Measurements from ENCODE around the gene CEMIP2.
"Not testable (repeated sequence)": the region's sequence is repeated elsewhere in the genome, so short reads cannot be mapped to it uniquely, and the experiment has no call there.

Gene CEMIP2

GRCh38 chr9:71716138-71716909 is 52.0 kb downstream of the CEMIP2 start:
- DNase-seq (ENCODE audit: low spot score) = no peak

GRCh38 chr9:71710856-71711255 is 57.5 kb downstream of the CEMIP2 start:
- no peak for DNase-seq (ENCODE audit: low spot score)

- no peak for DNase-seq (ENCODE audit: low spot score)
Observed at GRCh38 chr9:71710201-71710600, 58.1 kb downstream of the CEMIP2 start.

- no peak for DNase-seq (ENCODE audit: low spot score)
Observed at GRCh38 chr9:71709384-71709783, 58.9 kb downstream of the CEMIP2 start.

- DNase-seq (ENCODE audit: low spot score) = no peak
Observed at GRCh38 chr9:71706176-71706575, 62.1 kb downstream of the CEMIP2 start.

- no peak for DNase-seq (ENCODE audit: low spot score)
Observed at GRCh38 chr9:71704796-71705195, 63.5 kb downstream of the CEMIP2 start.

- DNase-seq (ENCODE audit: low spot score) = no peak
Observed at GRCh38 chr9:71703172-71703872, 65.0 kb downstream of the CEMIP2 start.

- DNase-seq (ENCODE audit: low spot score) = no peak
Observed at GRCh38 chr9:71697882-71698281, 70.4 kb downstream of the CEMIP2 start.

- no peak for DNase-seq (ENCODE audit: low spot score)
Observed at GRCh38 chr9:71694332-71694731, 74.0 kb downstream of the CEMIP2 start.

GRCh38 chr9:71693607-71694006 is 74.7 kb downstream of the CEMIP2 start:
- DNase-seq (ENCODE audit: low spot score) = no peak

GRCh38 chr9:71692337-71692736 is 76.0 kb downstream of the CEMIP2 start:
- no peak for DNase-seq (ENCODE audit: low spot score)

- DNase-seq (ENCODE audit: low spot score) = not testable (repeated sequence)
Observed at GRCh38 chr9:71691576-71691975, 76.7 kb downstream of the CEMIP2 start.

GRCh38 chr9:71690689-71691435 is 77.5 kb downstream of the CEMIP2 start:
- DNase-seq (ENCODE audit: low spot score) = no peak

- DNase-seq (ENCODE audit: low spot score) = no peak
Observed at GRCh38 chr9:71690063-71690688, 78.1 kb downstream of the CEMIP2 start.

GRCh38 chr9:71687676-71688075 is 80.6 kb downstream of the CEMIP2 start:
- DNase-seq (ENCODE audit: low spot score) = no peak

GRCh38 chr9:71685988-71686387 is 82.3 kb downstream of the CEMIP2 start:
- DNase-seq (ENCODE audit: low spot score) = no peak

- no peak for DNase-seq (ENCODE audit: low spot score)
Observed at GRCh38 chr9:71685394-71685793, 82.9 kb downstream of the CEMIP2 start.

GRCh38 chr9:71684566-71684965 is 83.7 kb downstream of the CEMIP2 start:
- no peak for DNase-seq (ENCODE audit: low spot score)

- peak; percentile 27 for DNase-seq (ENCODE audit: low spot score)
Observed at GRCh38 chr9:71683598-71684235, 84.6 kb downstream of the CEMIP2 start.

- DNase-seq (ENCODE audit: low spot score) = no peak
Observed at GRCh38 chr9:71681708-71682272, 86.5 kb downstream of the CEMIP2 start.

- DNase-seq (ENCODE audit: low spot score) = no peak
Observed at GRCh38 chr9:71681104-71681707, 87.1 kb downstream of the CEMIP2 start.
